ENCODE measurements around the gene IER2.
"Not testable (repeated sequence)": the region's sequence is repeated elsewhere in the genome, so short reads cannot be mapped to it uniquely, and the experiment has no call there.

Gene IER2

GRCh38 chr19:13133241-13133870, 16.9 kb upstream of the IER2 start:
- TF ChIP-seq POLR2AphosphoS5 (IDR thresholded peaks at IDR 0.05; ENCODE audit: low read depth, low read length), result no peak
- no peak for TF ChIP-seq POLR2A (IDR thresholded peaks at IDR 0.05; ENCODE audit: low read depth, low read length)
- TF ChIP-seq TAF1 (IDR thresholded peaks at IDR 0.05; ENCODE audit: borderline replicate concordance, low read depth, low read length), result no peak
- no peak for FAIRE-seq
- no peak for DNase-seq (ENCODE audit: insufficient read length)

DNA sequence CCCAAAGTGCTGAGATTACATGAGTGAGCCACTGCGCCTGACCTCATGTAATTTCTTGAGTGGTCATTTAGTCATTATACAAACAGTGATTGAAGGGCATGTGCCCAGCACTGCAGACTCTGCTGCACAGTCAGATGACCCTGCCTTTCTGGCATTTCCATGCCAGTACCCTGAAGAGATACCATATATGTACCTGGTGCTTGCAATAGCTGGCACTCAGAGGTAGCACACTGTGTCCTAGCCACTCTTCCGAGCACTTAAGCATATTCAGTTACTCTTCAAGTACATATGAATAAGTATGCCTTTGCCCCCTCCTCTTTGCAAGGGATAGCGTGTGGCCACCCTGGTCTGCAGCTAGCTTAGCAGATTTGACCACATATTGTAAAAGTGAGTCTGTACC, 15.6 kb upstream of the IER2 start:
- DNase-seq (ENCODE audit: insufficient read length) (no peak), FAIRE-seq (no peak)
- TF ChIP-seq TAF1 (IDR thresholded peaks at IDR 0.05; ENCODE audit: borderline replicate concordance, low read depth, low read length) (no peak), POLR2A (IDR thresholded peaks at IDR 0.05; ENCODE audit: low read depth, low read length) (no peak; the same call in 1 of the 2 replicates), POLR2AphosphoS5 (IDR thresholded peaks at IDR 0.05; ENCODE audit: low read depth, low read length) (no peak)

DNA sequence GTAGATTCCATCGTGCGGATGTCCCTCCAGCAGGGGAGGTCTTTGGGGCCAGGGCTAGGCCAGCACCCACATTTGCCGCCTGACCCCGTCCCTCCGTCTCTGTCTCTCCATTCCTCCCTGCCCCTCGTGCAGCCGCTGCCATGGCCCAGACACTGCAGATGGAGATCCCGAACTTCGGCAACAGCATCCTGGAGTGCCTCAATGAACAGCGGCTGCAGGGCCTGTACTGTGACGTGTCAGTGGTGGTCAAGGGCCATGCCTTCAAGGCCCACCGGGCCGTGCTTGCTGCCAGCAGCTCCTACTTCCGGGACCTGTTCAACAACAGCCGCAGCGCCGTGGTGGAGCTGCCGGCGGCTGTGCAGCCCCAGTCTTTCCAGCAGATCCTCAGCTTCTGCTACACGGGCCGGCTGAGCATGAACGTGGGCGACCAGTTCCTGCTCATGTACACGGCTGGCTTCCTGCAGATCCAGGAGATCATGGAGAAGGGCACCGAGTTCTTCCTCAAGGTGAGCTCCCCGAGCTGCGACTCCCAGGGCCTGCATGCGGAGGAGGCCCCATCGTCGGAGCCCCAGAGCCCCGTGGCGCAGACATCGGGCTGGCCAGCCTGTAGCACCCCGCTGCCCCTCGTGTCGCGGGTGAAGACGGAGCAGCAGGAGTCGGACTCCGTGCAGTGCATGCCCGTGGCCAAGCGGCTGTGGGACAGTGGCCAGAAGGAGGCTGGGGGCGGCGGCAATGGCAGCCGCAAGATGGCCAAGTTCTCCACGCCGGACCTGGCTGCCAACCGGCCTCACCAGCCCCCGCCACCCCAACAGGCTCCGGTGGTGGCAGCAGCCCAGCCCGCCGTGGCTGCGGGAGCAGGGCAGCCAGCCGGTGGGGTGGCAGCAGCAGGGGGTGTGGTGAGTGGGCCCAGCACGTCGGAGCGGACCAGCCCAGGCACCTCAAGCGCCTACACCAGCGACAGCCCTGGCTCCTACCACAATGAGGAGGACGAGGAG, 14.8 kb upstream of the IER2 start:
- DNase-seq (ENCODE audit: insufficient read length), result no peak
- TF ChIP-seq POLR2A (IDR thresholded peaks at IDR 0.05; ENCODE audit: low read depth, low read length) (no peak), TAF1 (IDR thresholded peaks at IDR 0.05; ENCODE audit: borderline replicate concordance, low read depth, low read length) (no peak), POLR2AphosphoS5 (IDR thresholded peaks at IDR 0.05; ENCODE audit: low read depth, low read length) (no peak)
- no peak for FAIRE-seq

DNA sequence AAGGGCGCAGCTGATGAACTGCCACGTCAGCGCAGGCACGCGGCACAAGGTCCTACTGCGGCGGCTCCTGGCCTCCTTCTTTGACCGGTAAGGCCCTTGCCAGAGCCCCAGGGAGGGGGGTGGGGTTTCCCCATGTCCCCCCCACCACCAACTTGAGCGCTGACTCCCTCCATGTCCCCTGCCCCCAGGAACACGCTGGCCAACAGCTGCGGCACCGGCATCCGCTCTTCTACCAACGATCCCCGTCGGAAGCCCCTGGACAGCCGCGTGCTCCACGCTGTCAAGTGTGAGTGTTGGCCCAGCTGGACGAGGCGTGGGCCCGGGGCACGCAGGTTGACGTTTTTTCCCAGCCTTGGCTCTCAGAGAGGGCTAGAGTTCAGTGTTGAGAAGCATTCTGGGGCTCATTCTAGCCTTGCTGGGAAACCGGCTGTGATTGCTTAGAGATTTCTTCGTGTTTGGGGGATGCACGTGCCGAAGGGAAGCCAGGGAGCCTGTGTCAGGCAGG, 12.9 kb upstream of the IER2 start:
- no peak for FAIRE-seq
- no peak for TF ChIP-seq TAF1 (IDR thresholded peaks at IDR 0.05; ENCODE audit: borderline replicate concordance, low read depth, low read length)
- no peak for TF ChIP-seq POLR2A (IDR thresholded peaks at IDR 0.05; ENCODE audit: low read depth, low read length)
- TF ChIP-seq POLR2AphosphoS5 (IDR thresholded peaks at IDR 0.05; ENCODE audit: low read depth, low read length), result no peak
- DNase-seq (ENCODE audit: insufficient read length), result no peak

DNA sequence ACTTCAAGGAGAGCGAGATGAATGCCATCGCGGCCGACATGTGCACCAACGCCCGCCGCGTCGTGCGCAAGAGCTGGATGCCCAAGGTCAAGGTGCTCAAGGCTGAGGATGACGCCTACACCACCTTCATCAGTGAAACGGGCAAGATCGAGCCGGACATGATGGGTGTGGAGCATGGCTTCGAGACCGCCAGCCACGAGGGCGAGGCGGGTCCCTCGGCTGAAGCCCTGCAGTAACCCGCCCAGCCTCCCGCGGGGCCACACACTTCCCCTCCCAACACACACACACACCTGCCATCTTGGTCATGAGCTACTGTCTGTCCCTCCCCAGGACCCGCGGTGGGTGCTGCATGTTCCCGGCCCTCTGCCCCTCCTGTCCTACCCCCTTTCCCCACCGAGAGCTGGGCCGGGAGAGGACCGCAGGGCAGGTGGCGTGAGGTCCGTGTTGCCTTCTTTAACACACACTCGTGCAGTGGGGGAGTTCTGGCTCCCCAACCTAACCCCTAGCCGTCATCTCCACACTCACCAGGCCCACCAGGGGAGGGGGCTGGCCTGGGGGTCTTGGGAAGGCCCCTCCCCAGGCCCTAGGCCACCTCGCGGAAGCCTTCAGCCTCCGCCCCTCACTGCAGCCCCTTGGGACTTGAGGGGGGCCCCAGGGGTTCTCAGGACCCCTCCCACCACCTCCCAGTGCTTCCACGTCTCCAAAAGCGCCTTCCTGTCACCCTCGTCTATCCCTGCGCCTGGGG, 11.9 kb upstream of the IER2 start:
- TF ChIP-seq TAF1 (IDR thresholded peaks at IDR 0.05; ENCODE audit: borderline replicate concordance, low read depth, low read length), result no peak
- TF ChIP-seq POLR2AphosphoS5 (IDR thresholded peaks at IDR 0.05; ENCODE audit: low read depth, low read length), result no peak
- no peak for TF ChIP-seq POLR2A (IDR thresholded peaks at IDR 0.05; ENCODE audit: low read depth, low read length)
- no peak for DNase-seq (ENCODE audit: insufficient read length)
- FAIRE-seq, result no peak

DNA sequence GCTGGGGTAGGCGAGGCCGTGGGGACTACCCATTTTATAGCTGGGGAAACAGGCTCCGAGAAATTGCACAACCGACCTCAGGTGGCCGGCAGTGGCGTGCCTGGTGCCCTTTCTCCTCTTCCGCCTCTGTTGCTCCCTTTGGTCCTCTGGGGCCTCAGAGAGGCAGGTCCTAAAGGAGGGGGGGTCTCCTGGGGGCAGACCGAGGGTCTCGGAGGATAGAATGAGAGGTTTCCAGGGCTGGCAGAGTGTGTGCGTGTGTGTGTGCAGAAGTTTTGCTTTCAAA, 11.4 kb upstream of the IER2 start:
- TF ChIP-seq POLR2A (IDR thresholded peaks at IDR 0.05; ENCODE audit: low read depth, low read length), result no peak
- TF ChIP-seq POLR2AphosphoS5 (IDR thresholded peaks at IDR 0.05; ENCODE audit: low read depth, low read length), result no peak
- no peak for TF ChIP-seq TAF1 (IDR thresholded peaks at IDR 0.05; ENCODE audit: borderline replicate concordance, low read depth, low read length)
- FAIRE-seq, result no peak
- DNase-seq (ENCODE audit: insufficient read length), result no peak

- TF ChIP-seq POLR2A (IDR thresholded peaks at IDR 0.05; ENCODE audit: low read depth, low read length), result no peak
- DNase-seq (ENCODE audit: insufficient read length) (no peak), FAIRE-seq (no peak)
These were observed 10.4 kb upstream of the IER2 start for GRCh38 chr19:13139633-13140311.

- no peak for DNase-seq (ENCODE audit: insufficient read length)
- no peak for TF ChIP-seq TAF1 (IDR thresholded peaks at IDR 0.05; ENCODE audit: borderline replicate concordance, low read depth, low read length)
- no peak for TF ChIP-seq POLR2A (IDR thresholded peaks at IDR 0.05; ENCODE audit: low read depth, low read length)
- TF ChIP-seq POLR2AphosphoS5 (IDR thresholded peaks at IDR 0.05; ENCODE audit: low read depth, low read length), result no peak
- no peak for FAIRE-seq
These were observed 3.2 kb upstream of the IER2 start for GRCh38 chr19:13146763-13147563.

GRCh38 chr19:13149173-13149627, 1.0 kb upstream of the IER2 start:
- DNase-seq (ENCODE audit: insufficient read length); FAIRE-seq: not testable (repeated sequence)

DNA sequence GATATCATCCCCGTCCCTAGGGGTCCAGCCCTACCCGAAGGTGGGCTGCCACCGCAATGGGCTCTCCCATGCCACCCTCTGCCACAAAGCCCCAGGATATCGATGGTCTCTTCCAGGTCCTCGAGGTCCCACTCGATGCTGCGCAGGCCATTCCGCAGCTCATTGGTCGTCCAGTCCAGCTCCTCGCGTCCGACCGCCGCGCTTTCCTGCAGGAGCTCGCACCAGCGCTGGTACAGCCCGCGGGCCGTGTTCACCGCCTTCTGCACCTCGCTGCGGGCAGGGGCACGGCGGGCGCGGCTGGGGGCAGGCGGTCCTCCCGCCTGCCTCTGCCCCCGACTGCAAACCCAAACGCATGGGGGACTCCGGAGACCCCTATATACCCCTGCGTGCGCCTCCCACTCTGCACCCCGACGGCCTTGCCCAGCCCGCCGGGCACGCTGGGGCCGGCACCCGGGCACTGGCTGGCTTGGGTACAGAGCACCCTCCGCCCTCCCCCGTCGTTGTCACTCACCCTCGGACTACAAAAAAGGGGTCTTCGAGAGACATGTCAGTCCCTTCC, 504 bp upstream of the IER2 start:
- FAIRE-seq (no peak), DNase-seq (ENCODE audit: insufficient read length) (no peak)
- TF ChIP-seq POLR2A (IDR thresholded peaks at IDR 0.05; ENCODE audit: low read depth, low read length) (no peak), TAF1 (IDR thresholded peaks at IDR 0.05; ENCODE audit: borderline replicate concordance, low read depth, low read length) (no peak), POLR2AphosphoS5 (IDR thresholded peaks at IDR 0.05; ENCODE audit: low read depth, low read length) (no peak)

Measured in GM12892 (cell line).